Activated naive CD4-positive, alpha-beta T cell (primary cell): ENCODE data around the gene AUTS2.

Source experiments
- DNase-seq, 4 experiments: peaks; one replicate each; lab custom pipeline; 2025; lab: John Stamatoyannopoulos, UW

AUTS2 gene

GRCh38 chr7:70420381-70420662 is 822.0 kb downstream of the AUTS2 start:
- no peak for DNase-seq

- DNase-seq, result no peak
Measured at GRCh38 chr7:70421319-70421718, 823.0 kb downstream of the AUTS2 start.

- no peak for DNase-seq
Measured at GRCh38 chr7:70426249-70426880, 828.1 kb downstream of the AUTS2 start.

- no peak for DNase-seq
Measured at GRCh38 chr7:70432567-70433001, 834.3 kb downstream of the AUTS2 start.

GRCh38 chr7:70434376-70434775 is 836.1 kb downstream of the AUTS2 start:
- no peak for DNase-seq

GRCh38 chr7:70434821-70435220 is 836.5 kb downstream of the AUTS2 start:
- no peak for DNase-seq

- DNase-seq, result no peak
Measured at GRCh38 chr7:70435634-70436033, 837.4 kb downstream of the AUTS2 start.

GRCh38 chr7:70436790-70437350 is 838.6 kb downstream of the AUTS2 start:
- no peak for DNase-seq

GRCh38 chr7:70439651-70440050 is 841.4 kb downstream of the AUTS2 start:
- DNase-seq, result no peak

GRCh38 chr7:70446448-70447143 is 848.3 kb downstream of the AUTS2 start:
- no peak for DNase-seq

GRCh38 chr7:70448312-70448906 is 850.1 kb downstream of the AUTS2 start:
- no peak for DNase-seq

- DNase-seq, result no peak
Measured at GRCh38 chr7:70450731-70451130, 852.5 kb downstream of the AUTS2 start.

GRCh38 chr7:70455925-70456324 is 857.6 kb downstream of the AUTS2 start:
- no peak for DNase-seq

- no peak for DNase-seq
Measured at GRCh38 chr7:70456719-70457118, 858.4 kb downstream of the AUTS2 start.

- no peak for DNase-seq
Measured at GRCh38 chr7:70457482-70457881, 859.2 kb downstream of the AUTS2 start.

- no peak for DNase-seq
Measured at GRCh38 chr7:70457883-70458680, 859.8 kb downstream of the AUTS2 start.

GRCh38 chr7:70458745-70459144 is 860.5 kb downstream of the AUTS2 start:
- no peak for DNase-seq

GRCh38 chr7:70459546-70459945 is 861.3 kb downstream of the AUTS2 start:
- DNase-seq, result no peak

GRCh38 chr7:70460071-70460470 is 861.8 kb downstream of the AUTS2 start:
- no peak for DNase-seq

GRCh38 chr7:70460562-70460961 is 862.3 kb downstream of the AUTS2 start:
- DNase-seq, result no peak

GRCh38 chr7:70463352-70463938 is 865.2 kb downstream of the AUTS2 start:
- no peak for DNase-seq

- DNase-seq, result no peak
Measured at GRCh38 chr7:70466725-70467364, 868.6 kb downstream of the AUTS2 start.
